ENCODE results near the gene GALNT10. TPM values are rescaled to one million over a fixed set of nuclear protein-coding genes. Genes with fewer than 3 reads are reported as not detected.

GALNT10 gene
- total and polyA plus RNA-seq, 10 of the 15 experiments (the other 5 are each of a cell fraction or from before 2014, with no cell fraction given), result 3.9 to 35.4 (median 15.5) TPM

- TF ChIP-seq HCFC1 (IDR thresholded peaks at IDR 0.05; ENCODE audit: low read length) (no peak), PML (IDR thresholded peaks at IDR 0.05; ENCODE audit: low read length) (no peak), FOXK2 (IDR thresholded peaks at IDR 0.05) (no peak), ZBTB40 (IDR thresholded peaks at IDR 0.05; ENCODE audit: borderline replicate concordance) (no peak)
These were observed 227.8 kb downstream of the GALNT10 start (continued) for GRCh38 chr5:154418344-154418820.

DNA sequence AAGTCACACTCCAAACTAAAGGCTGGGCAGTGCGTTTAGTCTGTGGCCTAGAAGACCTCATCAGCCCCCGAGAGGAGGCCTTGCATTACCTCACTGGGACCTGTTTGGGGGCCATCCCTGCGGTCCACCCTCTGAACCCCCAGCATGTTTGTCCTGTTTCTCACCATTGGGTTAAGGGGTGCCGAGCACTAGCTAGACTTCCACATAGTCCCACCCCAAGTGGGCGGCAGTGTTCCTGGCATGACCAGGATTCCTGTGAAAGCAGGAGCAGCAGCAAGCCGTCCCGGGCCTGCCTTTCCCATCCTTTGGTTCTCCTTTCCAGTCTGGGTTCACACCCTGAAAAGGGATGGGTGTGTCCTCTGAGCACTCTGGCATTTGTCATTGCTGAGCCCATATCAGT lies 228.7 kb downstream of the GALNT10 start:
- no peaks in the 10 kb centered on the region for H3K79me2 ChIP-seq (ENCODE audit: control insufficient read depth, insufficient read depth, low read length)
- H4K20me1 ChIP-seq (ENCODE audit: control insufficient read depth, insufficient read depth), result 0 out of 2 replicates have a peak, but pooled peaks cover 5% of the 10 kb centered on the region
- BruUV-seq (replicated peaks), result no TSS peak
- 97% methylated on average over 7 of the region's 7 CpGs for WGBS (ENCODE audit: insufficient coverage, insufficient replicate concordance, low lambda C conversion rate, missing lambda C conversion rate)
- POLR2A ChIA-PET, result no interaction called here
- intact Hi-C loops (cut with micrococcal nuclease; ENCODE audit: unreplicated experiment), result no loop called here
- FAIRE-seq, result no peak
- in situ Hi-C loops (cut with MboI), result no loop called here
- H2AFZ ChIP-seq (ENCODE audit: control insufficient read depth, low read depth, low read length), result no peak overlapping the region
- no peak overlapping the region for H3K4me3 ChIP-seq
- no peak overlapping the region for H3K9ac ChIP-seq (ENCODE audit: control insufficient read depth, insufficient read depth, low read length)
- no peak overlapping the region for H3K27ac ChIP-seq (ENCODE audit: control insufficient read depth, insufficient read depth)
- peaks cover 8% of the 10 kb centered on the region for H3K4me1 ChIP-seq (ENCODE audit: control insufficient read depth, insufficient read depth, low read length)
- peaks cover 5 to 20% of the 10 kb centered on the region in 2 experiments for H3K36me3 ChIP-seq (ENCODE audit: control insufficient read depth in 2 of 2, insufficient read depth in 2 of 2, low read length in 1 of 2)
- RAD21 ChIA-PET (ENCODE audit: unreplicated experiment), result no interaction called here
- no peak for TF ChIP-seq PML (IDR thresholded peaks at IDR 0.05; ENCODE audit: low read length)
- TF ChIP-seq TCF3 (IDR thresholded peaks at IDR 0.05; ENCODE audit: borderline replicate concordance, insufficient read depth, low read depth, low read length), result no peak
- TF ChIP-seq ZBTB11 (CRISPR knock-in tag; IDR thresholded peaks at IDR 0.05), result no peak
- no peak for TF ChIP-seq TBL1XR1 (IDR thresholded peaks at IDR 0.05; ENCODE audit: low read depth, low read length)
- no peak for TF ChIP-seq MEF2A (IDR thresholded peaks at IDR 0.05; ENCODE audit: insufficient read depth, low read depth, low read length)
- TF ChIP-seq STAT1 (conservative IDR thresholded peaks at IDR 0.05), result no peak
- TF ChIP-seq, protein P1, sequence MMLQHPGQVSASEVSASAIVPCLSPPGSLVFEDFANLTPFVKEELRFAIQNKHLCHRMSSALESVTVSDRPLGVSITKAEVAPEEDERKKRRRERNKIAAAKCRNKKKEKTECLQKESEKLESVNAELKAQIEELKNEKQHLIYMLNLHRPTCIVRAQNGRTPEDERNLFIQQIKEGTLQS (IDR thresholded peaks at IDR 0.05; ENCODE audit: borderline replicate concordance, extremely low read depth, low read depth, low read length), result no peak
- TF ChIP-seq, protein P2, sequence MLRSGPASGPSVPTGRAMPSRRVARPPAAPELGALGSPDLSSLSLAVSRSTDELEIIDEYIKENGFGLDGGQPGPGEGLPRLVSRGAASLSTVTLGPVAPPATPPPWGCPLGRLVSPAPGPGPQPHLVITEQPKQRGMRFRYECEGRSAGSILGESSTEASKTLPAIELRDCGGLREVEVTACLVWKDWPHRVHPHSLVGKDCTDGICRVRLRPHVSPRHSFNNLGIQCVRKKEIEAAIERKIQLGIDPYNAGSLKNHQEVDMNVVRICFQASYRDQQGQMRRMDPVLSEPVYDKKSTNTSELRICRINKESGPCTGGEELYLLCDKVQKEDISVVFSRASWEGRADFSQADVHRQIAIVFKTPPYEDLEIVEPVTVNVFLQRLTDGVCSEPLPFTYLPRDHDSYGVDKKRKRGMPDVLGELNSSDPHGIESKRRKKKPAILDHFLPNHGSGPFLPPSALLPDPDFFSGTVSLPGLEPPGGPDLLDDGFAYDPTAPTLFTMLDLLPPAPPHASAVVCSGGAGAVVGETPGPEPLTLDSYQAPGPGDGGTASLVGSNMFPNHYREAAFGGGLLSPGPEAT (IDR thresholded peaks at IDR 0.05; ENCODE audit: low read depth), result no peak
- no peak for TF ChIP-seq CREB1 (IDR thresholded peaks at IDR 0.05; ENCODE audit: low read depth)
- CTCF ChIA-PET, result interaction anchor here (1.9 kb wide), 1 partner anchor 350 kb away, joined by 4 read pairs; no protein-coding TSS in a partner anchor
- no peak for ATAC-seq
- SMC1A ChIA-PET (ENCODE audit: uncharacterized antibody, unreplicated experiment), result no interaction called here
- no peaks in the 10 kb centered on the region; the same call in 2 of the 3 replicates for H3K9me3 ChIP-seq (replicated peaks; ENCODE audit: control insufficient read depth, insufficient read depth, low read length)
- no peak for DNase-seq (ENCODE audit: low read depth, low spot score)
- H3K27me3 ChIP-seq (replicated peaks in 1 of 2; ENCODE audit: control insufficient read depth in 2 of 2, insufficient read depth in 2 of 2, low read length in 1 of 2), result no peaks in the 10 kb centered on the region
- H3K4me2 ChIP-seq (ENCODE audit: control insufficient read depth, insufficient read depth), result no peak overlapping the region
